A204.1 (cell line): Measurements from ENCODE around the gene RNLS.
"Not testable (repeated sequence)": the region's sequence is repeated elsewhere in the genome, so short reads cannot be mapped to it uniquely, and the experiment has no call there.

Experiments
- FAIRE-seq: peaks from 2 replicates; lab custom pipeline; 2012; peaks lifted over from hg19 to GRCh38; lab: Jason Lieb, UNC

The RNLS gene

DNA sequence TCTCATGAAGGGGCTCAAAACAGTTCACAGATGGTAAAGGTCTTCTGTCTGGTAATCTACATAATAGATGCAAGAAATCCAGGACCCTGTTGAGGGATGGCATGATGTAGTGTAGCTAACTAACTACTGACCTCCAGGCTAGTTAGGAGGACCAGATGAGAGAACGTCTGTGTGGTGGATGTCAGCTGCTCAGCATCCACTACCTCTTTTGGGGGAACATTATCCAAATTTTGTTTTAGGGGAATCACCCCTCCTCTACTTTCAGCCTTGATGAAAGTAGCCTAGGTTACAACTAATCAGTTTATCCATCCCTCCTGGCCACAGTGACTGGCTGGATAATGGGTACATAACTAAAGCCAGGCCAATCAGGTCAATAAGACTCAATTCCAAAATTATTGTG lies 246.0 kb downstream of the RNLS start:
- FAIRE-seq, result no peak

GRCh38 chr10:88336334-88336733 lies 246.8 kb downstream of the RNLS start:
- no peak for FAIRE-seq

DNA sequence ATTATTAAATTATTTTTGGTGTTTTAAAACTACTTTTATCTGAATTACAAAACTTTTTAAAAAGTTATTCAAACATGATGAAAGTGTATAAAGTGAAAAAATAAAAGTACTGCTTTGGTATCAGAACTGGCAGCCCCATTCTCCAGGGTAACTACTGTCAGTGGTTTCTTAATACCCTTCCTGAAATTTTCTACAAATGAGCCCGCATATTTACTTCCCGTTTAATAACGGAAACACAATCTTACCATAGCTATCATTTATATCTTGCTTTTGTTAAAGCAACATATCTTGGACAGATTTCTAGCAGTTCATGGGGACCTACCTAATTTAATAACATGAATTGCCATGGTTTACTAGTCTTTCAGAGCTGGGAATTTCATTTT lies 249.9 kb downstream of the RNLS start:
- FAIRE-seq, result peak; percentile 46

DNA sequence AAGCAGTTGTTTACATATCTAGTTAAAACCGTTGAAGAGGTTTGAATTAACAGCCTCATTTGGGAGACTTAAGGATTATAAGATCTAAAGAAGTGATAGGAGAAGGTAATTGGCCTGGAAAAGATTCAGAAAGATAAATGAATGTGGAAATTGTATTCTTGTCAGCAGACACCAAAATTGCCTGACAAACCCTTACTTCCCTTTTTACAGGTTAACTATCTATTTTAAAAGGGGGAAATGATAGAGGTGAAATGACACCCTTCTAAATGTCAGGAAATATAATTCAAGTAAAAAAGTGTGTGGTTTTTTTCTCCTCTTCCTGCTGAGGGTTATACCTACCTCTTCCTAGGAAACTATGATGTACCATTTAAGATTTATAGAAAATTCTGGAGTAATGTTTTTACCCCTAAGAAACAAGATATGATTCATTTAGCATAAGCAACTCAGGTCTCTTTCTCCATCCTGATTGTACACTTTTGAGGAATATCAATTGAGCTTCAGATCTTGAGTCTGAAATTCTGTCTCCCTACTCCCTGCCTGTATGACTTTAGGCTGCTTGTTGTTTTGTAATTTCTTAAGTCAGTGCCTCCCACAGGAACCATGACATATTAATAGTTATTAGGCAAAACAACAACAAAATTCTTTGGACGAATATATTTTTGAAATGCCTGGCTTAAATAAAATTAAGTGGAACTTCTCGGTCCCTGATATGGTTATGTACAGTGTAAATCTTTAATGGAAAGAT lies 250.4 kb downstream of the RNLS start:
- no peak for FAIRE-seq

GRCh38 chr10:88330174-88330573 lies 252.9 kb downstream of the RNLS start:
- FAIRE-seq, result no peak

GRCh38 chr10:88322324-88323063 lies 260.6 kb downstream of the RNLS start:
- FAIRE-seq, result no peak

DNA sequence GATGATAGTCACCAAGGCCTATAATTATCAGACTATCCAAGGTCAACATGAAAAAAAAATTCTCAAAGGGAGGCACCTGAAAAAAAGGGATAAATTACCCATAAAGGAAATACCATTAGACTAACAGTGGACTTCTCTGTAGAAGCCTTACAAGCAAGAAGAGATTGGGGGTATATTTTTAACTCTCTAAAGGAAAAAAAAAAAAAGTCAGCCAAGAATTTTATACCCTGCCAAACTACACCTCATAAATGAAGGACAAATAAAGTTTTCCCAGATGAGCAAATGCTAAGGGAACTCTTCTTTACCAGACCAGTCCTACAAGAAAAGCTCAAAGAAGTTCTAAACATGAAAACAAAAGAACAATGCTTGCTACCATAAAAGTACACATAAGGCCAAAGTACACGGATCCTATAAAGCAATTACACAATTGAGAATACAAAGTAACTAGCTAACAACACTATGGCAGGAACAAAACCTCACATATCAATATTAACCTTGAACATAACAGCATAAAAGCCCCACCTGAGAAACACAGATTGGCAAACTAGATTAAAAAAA lies 263.1 kb downstream of the RNLS start:
- FAIRE-seq, result no peak

- no peak for FAIRE-seq
Measured at GRCh38 chr10:88318803-88319202, 264.3 kb downstream of the RNLS start.

GRCh38 chr10:88317099-88317498 lies 266.0 kb downstream of the RNLS start:
- no peak for FAIRE-seq

GRCh38 chr10:88316292-88316861 lies 266.7 kb downstream of the RNLS start:
- no peak for FAIRE-seq

DNA sequence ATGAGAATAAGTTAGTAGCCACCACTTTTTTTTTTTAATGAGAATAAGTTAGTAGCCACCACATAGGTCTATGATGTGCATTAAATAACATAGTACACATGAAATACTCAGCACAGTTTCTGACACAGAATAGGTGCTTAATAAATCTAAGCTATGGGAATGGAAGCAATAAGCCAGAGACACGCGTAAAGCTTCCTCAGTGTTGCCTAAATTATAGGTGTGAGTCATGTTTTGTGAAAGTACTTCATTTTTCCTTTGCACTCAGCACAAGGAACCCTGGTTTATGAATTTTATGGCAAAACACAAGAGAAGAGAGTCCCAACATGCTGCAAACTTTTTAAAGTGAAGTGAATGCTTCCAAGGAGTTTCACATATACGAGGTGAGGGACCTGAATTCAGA lies 267.4 kb downstream of the RNLS start:
- no peak for FAIRE-seq

DNA sequence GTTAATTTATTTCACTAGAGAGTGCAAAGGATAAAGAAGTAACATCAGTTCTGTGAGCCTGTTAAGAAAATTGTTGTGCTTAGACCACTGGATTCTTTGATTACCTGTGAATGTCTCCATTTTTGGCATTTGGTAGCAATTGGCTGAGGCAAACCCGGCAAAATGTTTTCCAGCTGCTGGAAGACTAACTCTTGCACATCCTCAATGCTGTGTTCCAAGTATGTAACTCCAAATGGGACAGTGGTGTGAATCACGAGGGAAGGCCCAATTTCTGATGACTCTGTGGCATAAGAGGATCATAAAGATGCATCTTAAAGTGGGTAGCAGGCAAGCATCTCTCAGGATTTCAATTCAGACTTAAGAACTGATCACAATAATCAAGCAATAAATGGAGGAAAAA lies 268.8 kb downstream of the RNLS start:
- no peak for FAIRE-seq

- no peak for FAIRE-seq
Measured at GRCh38 chr10:88313878-88314277, 269.2 kb downstream of the RNLS start.

- no peak for FAIRE-seq
Measured at GRCh38 chr10:88312855-88313254, 270.3 kb downstream of the RNLS start.

DNA sequence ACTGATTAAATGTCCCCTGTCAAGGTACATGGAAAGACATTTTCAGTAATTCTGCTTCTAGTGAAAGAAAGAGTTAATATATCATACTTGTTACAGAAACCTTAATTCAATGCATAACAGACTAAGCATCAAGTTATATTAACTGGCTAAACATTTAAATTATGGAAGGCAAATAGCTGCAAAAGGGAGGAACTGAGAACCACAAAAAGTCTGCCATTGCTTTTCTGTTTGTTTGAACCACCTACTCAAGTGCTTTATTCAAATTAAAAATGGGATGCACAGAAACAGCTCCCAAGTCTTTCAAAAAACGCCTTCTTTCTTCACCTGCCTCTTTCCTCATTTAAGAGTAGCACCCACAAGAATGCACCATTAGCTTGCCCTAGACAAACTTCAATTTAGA lies 271.9 kb downstream of the RNLS start:
- FAIRE-seq, result no peak

DNA sequence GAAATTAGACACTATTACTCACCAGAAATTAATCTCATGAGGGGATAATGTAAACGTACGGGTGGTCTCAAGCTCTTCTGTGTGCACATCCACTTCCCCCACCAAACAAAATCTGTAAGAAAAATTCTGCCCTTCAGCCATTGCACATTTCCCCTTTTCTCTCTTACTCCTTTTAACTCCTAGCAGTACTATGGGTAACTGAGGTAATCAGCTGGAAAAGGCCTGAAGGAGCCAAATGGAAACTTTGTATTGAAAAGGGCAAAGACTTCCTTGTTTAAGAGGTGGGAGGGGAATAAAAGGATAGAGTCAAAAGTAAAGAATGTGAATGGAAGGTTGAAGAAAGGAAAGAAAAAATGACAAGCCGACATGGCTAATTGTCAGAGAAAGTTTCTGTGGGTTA lies 273.8 kb downstream of the RNLS start:
- no peak for FAIRE-seq

GRCh38 chr10:88308361-88308760 lies 274.8 kb downstream of the RNLS start:
- not testable (repeated sequence) for FAIRE-seq

DNA sequence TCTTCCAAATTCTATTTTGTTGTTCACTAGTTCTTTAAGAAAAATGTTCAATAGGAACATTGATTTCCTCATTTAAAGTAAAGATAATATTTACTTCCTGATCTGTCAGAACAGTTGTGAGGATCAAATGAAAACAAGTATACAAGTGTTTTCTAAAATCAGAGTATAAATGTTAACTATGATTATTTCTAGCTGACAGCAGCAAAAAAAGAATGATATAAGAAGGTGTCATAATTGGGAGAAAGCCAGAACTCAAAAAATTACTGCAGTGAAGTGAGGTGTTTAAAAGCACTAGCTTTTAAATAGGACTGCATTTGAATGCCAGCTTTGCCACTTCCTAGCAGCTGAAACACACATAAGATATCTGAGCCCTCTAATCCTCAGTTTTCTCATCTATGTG lies 283.3 kb downstream of the RNLS start:
- FAIRE-seq, result no peak

GRCh38 chr10:88297103-88297502 lies 286.0 kb downstream of the RNLS start:
- FAIRE-seq, result no peak

DNA sequence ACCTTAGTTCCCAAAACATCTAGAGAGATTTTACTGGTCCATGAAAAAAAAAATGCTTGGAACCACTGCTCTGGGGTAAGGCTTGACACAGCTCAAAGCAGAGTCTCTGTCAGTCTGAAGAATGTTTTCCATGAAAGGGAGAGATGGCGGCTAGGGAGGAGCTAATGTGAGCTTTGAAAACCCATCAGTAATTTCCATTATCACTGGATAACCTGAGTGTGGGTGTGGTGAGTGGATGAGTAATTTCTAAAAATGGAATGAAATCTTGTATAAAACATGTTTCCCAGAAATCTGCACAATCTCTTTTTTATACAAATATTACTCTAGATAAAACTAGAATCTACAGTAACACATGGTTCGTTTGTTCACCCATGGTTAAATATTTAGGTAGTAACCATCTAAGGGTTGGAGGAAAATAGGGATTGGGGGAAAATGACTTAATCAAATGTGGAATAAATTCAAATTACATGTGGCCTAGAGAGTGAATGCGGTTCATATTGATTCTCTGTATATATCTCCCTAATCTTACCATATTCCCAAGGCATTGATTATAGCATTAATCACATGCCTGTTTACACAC lies 289.4 kb downstream of the RNLS start:
- FAIRE-seq, result no peak

DNA sequence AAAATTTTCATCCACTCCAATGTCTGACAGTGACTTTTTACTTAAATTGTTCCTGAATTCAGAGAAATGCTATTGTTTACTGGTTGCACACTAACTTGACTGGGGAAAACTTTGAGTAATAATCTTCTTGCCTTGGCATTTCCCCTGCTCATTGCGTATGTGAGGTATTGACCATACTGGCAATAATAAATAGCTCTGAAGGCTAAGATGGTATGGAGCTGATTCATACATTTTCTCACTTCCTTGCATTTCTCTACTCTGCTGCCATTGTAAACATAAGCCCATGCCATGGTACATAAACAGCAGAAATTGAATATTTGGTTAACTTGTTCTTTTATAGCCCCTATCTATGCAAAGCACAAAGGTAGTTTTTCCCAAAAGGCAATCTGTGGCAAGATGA lies 290.0 kb downstream of the RNLS start:
- no peak for FAIRE-seq

DNA sequence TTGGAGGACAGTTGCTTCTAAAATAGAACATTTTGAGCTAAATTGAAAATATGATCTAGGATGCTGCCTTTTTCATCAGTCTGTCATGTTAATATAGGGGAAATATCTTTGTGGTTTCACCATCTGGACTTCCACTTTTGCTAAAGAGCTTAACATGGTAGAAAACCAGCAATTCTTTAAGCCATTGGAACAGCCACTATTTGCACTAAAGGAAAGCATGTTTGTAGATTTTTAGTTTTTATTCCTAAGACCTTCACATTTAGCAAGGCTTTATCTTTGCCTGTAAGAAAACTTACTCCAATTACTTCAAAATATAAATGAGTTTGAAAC lies 291.0 kb downstream of the RNLS start:
- FAIRE-seq, result no peak
